Activated CD4-positive, alpha-beta T cell treated with anti-CD3 and anti-CD28 coated beads for 24 hours (primary cell): ENCODE results near the gene RPTN.

Experiments
- DNase-seq, 2 donors: peaks; one replicate each; pipeline ENCODE4 v3.0.0-alpha.2; 2020; ENCODE audit warnings: low read depth in 2 of 2

RPTN gene, protein sequence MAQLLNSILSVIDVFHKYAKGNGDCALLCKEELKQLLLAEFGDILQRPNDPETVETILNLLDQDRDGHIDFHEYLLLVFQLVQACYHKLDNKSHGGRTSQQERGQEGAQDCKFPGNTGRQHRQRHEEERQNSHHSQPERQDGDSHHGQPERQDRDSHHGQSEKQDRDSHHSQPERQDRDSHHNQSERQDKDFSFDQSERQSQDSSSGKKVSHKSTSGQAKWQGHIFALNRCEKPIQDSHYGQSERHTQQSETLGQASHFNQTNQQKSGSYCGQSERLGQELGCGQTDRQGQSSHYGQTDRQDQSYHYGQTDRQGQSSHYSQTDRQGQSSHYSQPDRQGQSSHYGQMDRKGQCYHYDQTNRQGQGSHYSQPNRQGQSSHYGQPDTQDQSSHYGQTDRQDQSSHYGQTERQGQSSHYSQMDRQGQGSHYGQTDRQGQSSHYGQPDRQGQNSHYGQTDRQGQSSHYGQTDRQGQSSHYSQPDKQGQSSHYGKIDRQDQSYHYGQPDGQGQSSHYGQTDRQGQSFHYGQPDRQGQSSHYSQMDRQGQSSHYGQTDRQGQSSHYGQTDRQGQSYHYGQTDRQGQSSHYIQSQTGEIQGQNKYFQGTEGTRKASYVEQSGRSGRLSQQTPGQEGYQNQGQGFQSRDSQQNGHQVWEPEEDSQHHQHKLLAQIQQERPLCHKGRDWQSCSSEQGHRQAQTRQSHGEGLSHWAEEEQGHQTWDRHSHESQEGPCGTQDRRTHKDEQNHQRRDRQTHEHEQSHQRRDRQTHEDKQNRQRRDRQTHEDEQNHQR

DNA sequence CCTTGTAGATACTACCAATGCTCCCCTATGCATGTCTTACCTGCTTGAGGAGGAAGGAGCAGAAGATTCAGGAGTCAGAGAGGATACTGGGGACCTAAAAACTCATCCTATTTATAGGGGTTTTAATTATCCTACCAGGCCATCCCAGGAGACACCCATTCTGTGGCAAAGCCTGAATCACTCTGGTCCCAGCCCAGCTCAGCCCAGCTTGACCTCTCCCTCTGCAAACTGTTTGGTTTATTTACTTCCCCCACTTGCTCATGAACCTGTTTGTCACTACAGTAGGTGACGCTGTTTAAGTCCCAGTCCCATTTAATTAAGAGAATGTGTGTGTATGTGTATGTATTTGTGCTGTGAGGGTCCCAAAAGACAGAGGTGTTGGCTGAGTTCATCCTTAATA lies at the start of gene RPTN:
RPTN (minus strand) TSS at position 85 of the 400 bp plus-strand sequence. CDS start 1,339 bp downstream, outside the sequence.
- no peak for DNase-seq

DNA sequence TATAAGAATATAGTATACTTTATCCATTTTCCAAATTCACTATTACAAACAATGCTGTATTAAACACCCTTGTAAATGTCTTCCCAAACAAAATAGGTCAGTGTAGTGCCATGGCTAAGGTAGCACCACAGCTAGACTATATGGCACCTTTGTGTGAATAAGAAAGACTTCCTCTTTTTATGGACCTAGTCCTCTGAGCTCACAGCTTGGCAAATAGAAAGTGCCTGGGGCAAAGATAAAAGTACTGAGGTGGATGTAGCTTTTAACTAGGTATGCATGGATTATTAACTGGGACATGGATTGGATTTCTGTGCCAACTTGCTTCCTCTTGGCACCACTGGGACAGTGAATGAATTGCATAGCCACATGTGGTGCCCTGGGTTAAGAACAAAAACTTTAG lies 40.0 kb upstream of the RPTN start:
- DNase-seq = no peak

DNA sequence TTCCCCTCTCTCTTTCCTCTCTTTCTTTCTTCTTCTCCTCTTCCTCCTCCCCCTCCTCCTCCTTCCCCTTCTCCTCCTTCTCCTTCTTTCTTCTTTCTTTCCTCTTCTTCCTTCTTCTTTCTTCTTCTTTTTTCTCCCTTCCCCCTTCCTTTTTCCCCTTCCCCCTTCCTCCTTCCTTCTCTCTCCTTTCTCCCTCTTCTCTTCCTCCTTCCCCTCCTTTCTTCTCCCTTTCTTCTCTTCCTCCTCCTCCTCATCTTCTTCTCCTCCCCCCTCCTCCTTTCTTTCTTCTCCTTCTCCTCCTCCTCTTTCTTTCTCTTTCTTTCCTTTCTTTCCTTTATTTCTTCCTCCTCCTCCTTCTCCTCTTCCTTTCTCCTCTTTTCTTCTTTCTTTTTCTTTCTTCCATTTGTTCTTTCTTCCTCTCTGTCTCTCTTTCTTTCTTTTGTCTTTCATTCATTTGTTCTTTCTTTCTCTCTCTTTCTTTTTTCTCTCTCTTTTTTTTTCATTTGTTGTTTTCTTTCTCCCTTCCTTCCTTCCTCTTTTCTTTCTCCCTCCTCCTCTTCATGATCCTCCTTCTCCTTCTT lies 38.4 kb upstream of the RPTN start:
- DNase-seq = no peak

DNA sequence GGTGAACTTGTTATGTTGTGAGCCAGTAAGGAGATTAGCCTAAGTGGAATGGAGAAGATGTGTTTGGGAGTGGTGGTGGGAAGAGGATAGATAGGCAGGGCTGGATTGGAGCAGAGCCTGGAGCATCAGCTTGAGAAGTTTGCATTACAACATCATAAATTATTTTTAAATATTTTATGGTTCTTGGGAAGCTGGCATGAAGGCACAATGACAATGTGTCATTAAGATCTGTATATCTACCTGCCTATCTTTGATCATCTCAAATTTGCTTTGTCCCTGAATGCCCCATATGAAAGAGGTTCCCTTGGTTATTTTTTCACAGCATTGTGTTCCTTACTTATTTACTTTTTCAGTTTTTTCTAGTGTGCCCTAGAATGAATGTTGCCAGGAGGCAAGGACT lies 32.7 kb upstream of the RPTN start:
- DNase-seq = no peak

DNA sequence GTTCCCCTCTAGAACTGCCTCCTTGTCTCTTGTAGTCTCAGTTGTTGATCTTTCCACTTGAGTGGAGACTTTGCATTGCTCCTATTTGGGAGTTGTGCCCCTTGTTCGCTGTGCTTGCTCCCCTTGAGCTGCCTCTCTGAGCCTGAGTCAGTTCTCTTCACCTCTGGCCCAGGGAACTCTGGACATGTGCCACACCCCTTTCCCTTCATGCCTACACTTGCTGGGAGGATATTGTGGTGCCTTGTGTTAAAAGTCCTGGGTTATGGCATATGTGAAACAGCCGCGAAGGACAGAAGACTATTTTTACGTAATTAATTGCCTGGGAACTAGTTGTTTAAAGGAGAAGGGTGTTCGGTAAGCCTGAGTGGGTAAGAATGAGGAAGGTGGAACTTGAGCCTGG lies 32.2 kb upstream of the RPTN start:
- no peak for DNase-seq

DNA sequence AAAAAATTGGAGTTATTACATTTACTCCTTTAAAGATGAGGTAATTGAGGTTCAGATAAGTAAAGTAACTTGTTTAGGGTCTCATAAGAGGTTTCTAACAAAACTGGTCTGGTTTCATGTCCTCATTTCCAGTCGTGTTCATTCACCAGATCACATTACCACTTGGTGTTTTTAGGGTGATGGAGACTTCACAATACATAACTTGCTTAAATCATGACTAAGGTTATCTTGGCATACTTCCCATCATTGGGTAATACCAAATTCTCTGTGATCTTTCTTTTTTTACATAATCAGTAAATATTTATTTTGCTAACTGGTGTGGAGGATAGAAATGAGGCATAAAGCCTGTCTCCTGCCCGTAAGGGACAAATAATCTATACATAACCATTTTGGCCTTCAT lies 31.6 kb upstream of the RPTN start:
- no peak for DNase-seq

DNA sequence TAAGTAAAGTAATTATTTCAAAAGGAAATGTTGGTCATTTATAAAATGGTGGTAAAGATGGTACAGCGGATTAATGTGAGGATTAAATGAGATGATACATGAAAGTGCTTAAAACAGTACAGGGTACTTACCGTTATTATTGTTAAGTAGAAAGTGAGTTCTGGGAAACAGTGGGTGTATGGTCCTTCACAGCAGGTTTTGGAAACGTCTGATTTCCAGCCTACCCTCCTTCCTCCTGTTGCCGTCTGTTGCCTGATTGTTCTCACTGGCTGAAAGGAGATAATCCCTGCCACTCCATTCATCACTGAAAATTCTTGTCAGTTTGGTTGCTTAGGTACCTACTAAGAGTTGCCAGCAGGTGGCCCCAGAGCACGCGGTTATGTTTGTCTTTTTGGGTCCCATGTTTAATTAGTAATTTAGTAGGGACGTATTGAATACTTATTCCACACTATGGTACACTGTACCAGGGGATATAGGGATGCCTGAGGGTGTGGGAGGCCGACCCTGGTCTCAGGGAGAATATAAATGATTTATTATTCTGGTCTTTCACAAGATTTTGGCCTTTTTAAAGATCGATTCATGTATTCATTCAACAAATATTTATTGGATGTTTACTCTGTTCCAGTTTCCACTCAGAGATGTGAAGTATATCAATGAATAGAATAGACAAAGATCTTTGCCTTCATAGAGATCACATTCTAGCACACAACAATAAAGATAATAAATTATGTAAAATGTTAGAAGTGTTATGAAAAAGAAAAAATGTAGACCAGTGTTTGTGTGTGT lies 30.8 kb upstream of the RPTN start:
- DNase-seq = peak; percentile 56 to 63

DNA sequence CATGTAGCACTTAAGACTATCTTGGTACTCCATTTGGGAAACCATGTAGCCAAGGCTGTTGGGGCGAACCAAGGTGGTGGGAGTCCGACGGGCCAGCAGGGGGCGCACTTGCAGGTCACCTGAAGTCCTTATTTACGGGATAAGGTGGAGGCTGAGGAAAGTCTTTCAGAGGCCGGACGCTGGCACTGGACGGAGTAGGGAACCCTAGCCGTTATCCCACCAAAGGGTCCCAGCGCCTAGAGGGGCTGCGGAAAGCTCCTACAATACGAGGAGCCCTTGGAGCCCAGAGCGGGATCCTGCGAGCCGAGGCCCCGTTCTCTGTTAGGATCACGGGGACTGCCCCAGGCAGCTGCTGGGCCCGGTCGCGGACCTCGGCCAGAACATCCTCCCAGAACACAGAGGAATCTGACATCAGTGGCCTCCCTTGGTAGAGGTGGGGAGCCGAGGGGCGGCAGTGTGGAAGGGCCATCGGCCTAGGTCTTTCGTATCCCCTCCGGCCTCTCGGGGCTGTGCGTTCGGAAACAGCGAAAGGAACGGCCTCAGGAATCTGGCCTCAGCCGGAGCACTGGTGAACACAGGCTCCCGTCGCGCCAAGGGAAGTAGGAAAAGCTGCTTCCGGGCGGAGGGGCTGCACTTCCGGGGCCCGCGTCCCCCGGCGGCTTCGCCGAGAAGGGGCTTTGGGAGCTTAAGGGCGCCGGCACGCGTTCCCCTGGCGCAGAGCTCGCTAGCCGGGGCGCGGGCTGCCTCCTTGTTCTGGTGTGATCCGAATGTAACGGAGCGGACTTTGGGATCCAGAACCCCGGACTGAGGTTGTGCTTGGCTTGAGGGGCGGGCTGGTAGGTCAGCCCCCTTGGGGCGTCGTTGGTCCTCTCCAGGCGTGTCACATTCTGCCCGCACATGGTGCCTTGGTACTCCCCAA lies 29.9 kb upstream of the RPTN start:
- peak; percentile 73 to 75 for DNase-seq

DNA sequence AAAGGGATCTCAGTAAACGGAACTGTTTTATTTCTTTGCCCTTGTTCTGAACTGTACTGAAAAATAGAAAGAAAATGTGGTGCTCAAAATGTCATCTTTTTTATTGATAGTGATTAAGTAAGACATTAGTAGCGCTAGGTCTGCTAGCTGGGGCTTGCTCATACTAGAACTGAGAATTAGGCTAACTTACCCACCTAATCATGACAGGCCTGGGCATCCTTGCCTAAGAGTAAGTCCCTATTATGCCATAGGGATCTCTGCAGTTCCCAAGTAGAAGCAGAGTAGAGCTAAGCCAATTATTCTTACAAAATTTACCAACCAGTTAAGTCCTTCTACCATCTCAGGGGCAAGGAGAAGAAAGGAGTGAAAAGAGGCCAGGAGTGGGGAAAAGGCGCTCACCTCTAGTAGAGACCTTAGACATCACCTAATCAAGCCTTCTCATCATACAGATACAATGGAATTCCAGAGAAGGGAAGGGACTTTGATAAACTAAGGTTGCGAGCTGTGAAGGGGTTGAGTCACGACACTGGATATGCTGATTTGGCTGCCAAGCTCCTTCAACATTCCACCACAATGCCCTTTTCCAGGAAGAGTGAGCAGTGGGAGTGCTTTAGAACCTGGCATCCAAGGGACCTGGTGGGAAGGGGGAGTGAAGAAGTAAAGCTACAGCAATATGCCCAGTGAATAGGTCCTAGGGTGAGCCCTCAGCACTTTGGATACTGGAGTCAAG lies 27.7 kb upstream of the RPTN start:
- no peak for DNase-seq

DNA sequence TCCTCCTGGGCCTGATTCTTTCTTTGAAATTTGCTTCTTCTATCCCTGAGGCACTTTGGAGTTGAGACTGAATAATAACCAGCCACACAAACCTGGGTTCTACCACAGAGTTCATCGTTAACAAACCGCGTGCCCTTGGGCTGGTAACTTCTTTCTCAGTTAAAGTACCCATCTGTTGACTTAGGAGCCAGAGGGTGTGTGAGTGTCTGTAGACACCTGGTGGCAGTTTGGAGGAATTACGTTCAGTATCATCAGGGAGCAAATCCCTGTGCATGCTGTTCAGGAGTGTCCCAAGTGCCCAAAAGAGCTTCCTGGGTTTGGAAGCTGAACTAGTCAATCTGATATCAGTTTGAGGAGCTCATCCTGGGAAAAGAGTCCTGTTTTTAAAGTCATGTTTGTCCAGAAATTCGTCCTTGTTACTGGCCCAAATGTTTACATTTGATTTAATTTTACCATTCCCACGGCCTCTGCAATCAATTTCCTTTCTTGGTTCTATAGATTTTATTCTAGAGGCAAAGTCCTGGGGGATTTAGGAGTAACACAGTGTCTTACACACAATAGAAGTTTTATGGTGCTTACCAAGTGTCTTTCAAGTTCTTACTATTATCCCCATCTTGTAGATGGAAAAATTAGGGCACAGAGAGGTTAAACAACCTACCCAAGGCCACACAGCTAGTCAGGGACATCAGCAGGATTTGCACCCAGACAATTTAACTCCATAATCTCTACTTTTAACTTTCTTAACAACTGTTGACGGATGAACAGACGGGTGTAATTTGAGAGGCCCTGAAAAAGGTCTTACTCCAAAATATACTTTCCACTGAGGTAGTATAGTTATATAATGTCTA lies 26.7 kb upstream of the RPTN start:
- DNase-seq = no peak

DNA sequence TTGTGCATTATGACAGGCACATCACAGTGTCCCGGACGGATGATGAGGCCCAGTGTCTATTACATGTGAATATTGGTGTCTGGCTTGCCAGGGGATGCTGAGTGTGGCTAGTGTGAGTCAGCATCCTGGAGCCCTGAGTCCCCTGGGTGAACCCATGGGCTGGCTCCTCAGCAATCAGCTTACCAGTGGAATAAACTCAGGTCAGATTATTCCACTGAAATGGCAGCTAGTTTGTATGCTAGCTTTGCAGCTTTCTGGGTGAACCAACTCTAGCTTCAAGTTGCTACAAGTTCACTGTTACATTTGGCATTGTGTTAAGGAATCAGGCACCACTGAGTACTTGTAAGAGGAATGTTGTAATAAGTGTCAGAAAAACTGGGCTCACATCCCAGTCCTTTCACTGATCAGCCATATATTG lies 23.9 kb upstream of the RPTN start:
- DNase-seq = no peak

DNA sequence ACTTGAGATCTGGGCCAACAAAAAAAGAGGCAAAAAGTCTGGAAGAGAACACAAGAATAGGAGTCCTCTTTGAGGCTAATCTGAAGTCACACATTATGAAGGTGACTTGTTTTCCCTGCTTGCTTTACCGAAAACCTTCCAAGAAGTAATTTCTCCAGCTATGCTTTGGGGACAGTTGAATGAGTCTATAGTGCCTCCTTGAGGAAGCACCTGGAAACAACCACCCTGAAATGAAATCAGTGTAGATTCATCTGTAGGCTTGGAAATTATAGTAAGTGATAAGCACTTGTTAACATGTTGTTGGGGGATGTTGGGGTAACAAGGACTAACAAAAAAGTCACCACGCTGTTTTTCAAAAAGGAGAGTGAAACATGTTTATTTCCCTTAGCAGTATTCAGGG lies 23.4 kb upstream of the RPTN start:
- DNase-seq = no peak

DNA sequence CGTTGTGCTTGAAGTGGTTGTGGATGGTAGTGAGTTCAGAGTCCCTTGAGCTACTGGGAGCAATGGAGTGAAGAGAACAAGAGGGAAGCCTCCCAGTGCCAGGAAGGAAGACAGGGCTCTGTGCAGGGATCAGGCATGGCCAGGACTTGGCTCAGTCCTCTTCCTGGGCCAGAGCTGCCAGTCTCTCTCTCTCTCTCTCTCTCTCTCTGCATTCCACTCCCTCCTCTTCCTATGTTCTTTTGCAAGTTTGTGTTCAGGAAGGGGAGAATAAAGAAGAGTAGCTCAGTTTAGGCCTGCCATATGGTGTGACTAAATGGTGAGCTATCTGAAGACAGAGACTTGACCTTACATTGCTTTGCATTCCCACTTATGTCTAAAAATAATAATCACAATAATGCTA lies 20.5 kb upstream of the RPTN start:
- DNase-seq = no peak

DNA sequence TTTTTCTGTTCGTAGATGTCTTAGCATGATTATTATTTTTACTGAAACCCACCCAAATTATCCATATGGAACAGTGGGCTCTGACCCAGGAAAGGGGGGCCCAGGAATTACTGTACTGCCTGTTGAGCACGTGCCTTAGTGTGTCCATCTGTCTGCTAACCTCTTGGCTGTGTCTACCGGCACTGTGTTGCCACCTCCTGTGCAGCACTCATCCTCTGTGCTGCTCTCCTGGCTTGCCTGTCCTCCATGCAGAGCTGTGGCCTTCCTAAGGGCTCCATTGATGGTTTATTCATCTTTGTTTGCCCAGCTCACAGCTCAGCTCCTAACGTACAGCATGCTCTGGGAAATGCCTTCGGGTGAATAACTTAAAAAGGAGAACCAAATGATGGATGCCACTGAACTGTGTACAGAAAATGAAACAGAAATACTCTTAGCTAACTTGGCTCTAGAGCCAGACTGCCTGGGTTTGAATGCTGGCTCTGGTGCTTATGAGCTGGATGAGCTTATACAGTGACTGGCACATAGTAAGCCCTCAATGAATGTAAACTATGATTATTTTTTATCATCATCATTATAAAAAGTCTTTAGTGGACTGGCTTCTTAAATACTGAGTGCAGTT lies 11.4 kb upstream of the RPTN start:
- no peak for DNase-seq

DNA sequence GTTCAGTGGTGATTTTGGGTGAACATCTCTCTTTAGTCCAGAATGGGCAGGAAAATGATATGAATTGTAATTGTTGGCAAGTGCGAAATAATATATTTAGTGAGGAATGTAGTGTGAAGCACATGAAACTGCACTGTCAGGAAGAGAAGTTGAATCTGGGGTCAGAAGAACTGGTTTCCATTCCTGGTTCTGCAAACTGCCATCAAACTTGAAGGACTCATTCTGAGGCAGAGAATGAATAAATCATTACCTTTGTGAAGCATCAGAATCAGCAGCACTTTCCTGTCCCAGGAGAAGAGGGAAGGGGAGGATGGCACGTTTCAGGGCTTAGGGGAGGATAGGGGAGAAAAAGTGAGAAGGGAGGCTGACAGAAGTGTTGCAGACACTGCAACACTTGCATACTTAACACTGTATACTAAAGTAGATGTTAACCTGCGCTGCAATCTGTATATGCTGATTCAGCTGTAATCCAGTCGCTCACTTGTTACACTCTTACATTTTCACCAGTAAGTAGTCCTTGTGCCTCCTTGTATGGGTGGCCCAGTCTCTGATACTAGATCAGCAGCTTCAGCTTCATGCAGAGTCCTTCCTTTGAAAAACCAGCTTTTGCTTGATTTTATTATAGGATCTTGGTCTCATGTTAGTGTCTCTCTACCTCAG lies 10.5 kb upstream of the RPTN start:
- no peak for DNase-seq

DNA sequence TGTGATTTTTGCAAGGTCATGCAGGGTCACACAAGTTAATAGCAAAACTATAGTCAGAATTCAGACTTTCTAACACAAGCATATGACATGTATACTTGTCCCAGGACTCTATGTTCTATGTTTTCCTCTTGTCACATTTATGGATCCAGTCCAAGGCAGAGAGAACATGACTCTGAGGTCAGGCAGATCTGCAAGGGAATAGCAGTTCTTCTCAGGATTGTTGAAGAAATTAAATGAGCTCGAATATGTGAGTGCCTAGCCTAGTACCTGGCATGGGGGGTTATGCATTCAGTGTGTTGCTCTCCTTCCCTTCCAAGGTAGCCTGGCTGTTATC lies 9.5 kb upstream of the RPTN start:
- no peak for DNase-seq

DNA sequence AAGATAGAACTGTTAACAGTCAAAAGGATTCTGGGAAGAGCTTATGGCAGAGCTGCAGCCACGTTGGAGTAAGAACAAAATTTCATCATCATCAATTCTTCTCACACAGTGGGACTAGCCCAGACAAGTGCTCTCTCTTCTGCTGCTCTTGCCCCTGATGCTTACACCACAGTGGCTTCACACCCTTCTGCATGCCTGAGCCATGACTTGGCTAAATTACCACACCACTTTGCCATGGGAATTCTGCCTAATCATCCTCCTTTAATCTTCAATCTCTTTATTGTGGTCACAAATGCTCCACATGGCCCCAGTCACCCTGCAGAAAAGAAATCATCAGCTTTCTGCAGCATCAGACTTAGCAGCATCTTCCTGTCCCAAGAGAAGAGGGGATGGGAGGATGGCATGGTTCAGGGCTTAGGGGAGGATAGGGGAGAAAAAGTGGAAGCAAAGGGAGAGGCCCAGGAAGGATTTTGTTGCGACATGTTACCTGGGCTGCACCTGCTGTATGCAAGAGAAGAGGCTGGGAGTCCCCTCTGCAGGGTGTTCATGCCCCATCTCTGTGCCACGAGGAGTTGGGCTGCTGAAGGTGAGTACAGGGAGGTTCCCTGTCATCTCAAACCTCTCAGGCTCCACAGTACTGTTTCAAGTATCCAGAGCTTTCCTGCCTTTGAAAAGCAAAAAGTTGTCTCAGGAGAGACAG lies 9.0 kb upstream of the RPTN start:
- DNase-seq = no peak

DNA sequence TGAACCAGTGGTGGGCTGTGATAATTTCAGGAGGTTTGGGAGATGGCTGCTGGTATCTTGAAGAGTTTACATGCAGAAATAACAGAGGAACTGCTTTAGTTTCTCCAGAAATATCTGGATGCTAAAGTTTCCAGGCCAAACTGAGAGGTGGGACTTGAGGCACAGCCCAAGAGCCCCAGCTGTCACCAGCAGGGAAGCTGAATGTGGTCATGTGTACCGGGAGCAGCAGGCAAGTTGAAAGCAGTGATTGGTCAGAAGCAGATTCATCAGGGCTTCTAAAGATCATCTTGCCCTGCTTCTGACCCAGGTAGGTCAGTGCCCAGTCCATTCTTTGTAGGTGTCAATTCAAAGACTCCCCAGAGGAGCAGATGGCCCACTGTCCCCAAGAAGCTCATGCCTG lies 7.9 kb upstream of the RPTN start:
- no peak for DNase-seq
